ENCODE measurements around the gene CARD9. TPM values are rescaled to one million over a fixed set of nuclear protein-coding genes. Genes with fewer than 3 reads are reported as not detected.

Gene CARD9
- total RNA-seq, 1 experiment from 2014 or later = 1.1 TPM

DNA sequence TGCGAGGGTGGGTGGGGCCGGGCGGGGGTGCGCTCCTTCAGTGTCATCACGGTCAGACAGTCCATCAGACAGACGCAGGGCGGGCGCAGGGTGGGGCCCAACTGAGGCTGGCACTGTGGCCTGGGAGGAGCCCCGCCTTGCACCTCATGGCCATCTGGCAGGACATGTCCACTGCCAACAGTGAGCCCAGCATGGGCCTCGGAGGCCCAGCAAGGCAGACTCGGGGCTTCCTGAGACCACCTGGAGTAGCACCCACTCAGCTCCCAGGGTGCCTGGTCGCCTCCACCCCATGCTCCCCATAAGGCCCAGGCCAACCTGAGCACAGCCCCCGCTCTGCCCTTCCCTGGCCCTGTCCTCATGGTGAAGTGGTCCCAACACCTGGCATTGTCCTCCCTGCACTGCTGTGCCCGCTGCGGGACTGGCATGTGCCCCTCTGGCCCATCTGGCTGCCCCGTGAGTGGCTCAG is 54.7 kb downstream of the CARD9 start:
- TF ChIP-seq, protein P1, sequence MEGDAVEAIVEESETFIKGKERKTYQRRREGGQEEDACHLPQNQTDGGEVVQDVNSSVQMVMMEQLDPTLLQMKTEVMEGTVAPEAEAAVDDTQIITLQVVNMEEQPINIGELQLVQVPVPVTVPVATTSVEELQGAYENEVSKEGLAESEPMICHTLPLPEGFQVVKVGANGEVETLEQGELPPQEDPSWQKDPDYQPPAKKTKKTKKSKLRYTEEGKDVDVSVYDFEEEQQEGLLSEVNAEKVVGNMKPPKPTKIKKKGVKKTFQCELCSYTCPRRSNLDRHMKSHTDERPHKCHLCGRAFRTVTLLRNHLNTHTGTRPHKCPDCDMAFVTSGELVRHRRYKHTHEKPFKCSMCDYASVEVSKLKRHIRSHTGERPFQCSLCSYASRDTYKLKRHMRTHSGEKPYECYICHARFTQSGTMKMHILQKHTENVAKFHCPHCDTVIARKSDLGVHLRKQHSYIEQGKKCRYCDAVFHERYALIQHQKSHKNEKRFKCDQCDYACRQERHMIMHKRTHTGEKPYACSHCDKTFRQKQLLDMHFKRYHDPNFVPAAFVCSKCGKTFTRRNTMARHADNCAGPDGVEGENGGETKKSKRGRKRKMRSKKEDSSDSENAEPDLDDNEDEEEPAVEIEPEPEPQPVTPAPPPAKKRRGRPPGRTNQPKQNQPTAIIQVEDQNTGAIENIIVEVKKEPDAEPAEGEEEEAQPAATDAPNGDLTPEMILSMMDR (conservative IDR thresholded peaks at IDR 0.05; ENCODE audit: low read depth, low read length) = no peak
- TF ChIP-seq EZH2phosphoT487 (IDR thresholded peaks at IDR 0.05; ENCODE audit: borderline replicate concordance, low read length) (no peak), EZH2 (IDR thresholded peaks at IDR 0.05; ENCODE audit: low read length, unreplicated experiment) (no peak)
- H3K4me3 ChIP-seq (ENCODE audit: low read length) = no peak overlapping the region
- H2AFZ ChIP-seq (ENCODE audit: low read length) = no peak overlapping the region
- no peaks in the 10 kb centered on the region for H3K9me2 ChIP-seq (replicated peaks; ENCODE audit: low read length)
- no TSS peak for BruUV-seq (replicated peaks)
- no peak overlapping the region for H3K4me2 ChIP-seq (ENCODE audit: low read length)
- no peak overlapping the region for H3K9ac ChIP-seq (ENCODE audit: low read length)
- no peak overlapping the region for H3K27ac ChIP-seq (ENCODE audit: low read length)
- intact Hi-C loops (cut with micrococcal nuclease) = no loop called here
- no peaks in the 10 kb centered on the region for H3F3A ChIP-seq (ENCODE audit: low read length, unreplicated experiment)
- no peaks in the 10 kb centered on the region for H3K4me1 ChIP-seq (ENCODE audit: insufficient read depth, low read length)
- POLR2A ChIA-PET (ENCODE audit: unreplicated experiment) = no interaction called here
- H3K79me2 ChIP-seq (ENCODE audit: low read length) = no peaks in the 10 kb centered on the region
- CTCF ChIA-PET = no interaction called here
- H3K36me3 ChIP-seq (ENCODE audit: low read depth, low read length) = no peaks in the 10 kb centered on the region
- no peaks in the 10 kb centered on the region for H3K9me3 ChIP-seq (ENCODE audit: low read length)
- no peaks in the 10 kb centered on the region for H3K27me3 ChIP-seq (ENCODE audit: low read length)
- H4K20me1 ChIP-seq (ENCODE audit: low read length) = no peaks in the 10 kb centered on the region
- DNase-seq (no peak), ATAC-seq (no peak)

GRCh38 chr9:136318111-136318775 is 55.2 kb downstream of the CARD9 start:
- Histone ChIP-seq H3K4me1 (ENCODE audit: insufficient read depth, low read length) (no peaks in the 10 kb centered on the region), H3K9me2 (replicated peaks; ENCODE audit: low read length) (no peaks in the 10 kb centered on the region), H3K27me3 (ENCODE audit: low read length) (no peaks in the 10 kb centered on the region), H3K9me3 (ENCODE audit: low read length) (no peaks in the 10 kb centered on the region), H3K9ac (ENCODE audit: low read length) (no peak overlapping the region), H2AFZ (ENCODE audit: low read length) (no peak overlapping the region), H3K4me2 (ENCODE audit: low read length) (no peak overlapping the region), H3K4me3 (ENCODE audit: low read length) (no peak overlapping the region), H3K79me2 (ENCODE audit: low read length) (no peaks in the 10 kb centered on the region), H3K27ac (ENCODE audit: low read length) (no peak overlapping the region), H3K36me3 (ENCODE audit: low read depth, low read length) (no peaks in the 10 kb centered on the region), H4K20me1 (ENCODE audit: low read length) (no peaks in the 10 kb centered on the region), H3F3A (ENCODE audit: low read length, unreplicated experiment) (no peaks in the 10 kb centered on the region)
- BruUV-seq (replicated peaks) = no TSS peak
- ATAC-seq = no peak
- ChIA-PET POLR2A (ENCODE audit: unreplicated experiment) (no interaction called here), CTCF (no interaction called here)
- TF ChIP-seq EZH2 (IDR thresholded peaks at IDR 0.05; ENCODE audit: low read length, unreplicated experiment) = no peak
- TF ChIP-seq EZH2phosphoT487 (IDR thresholded peaks at IDR 0.05; ENCODE audit: borderline replicate concordance, low read length) = no peak
- TF ChIP-seq, protein P1 (conservative IDR thresholded peaks at IDR 0.05; ENCODE audit: low read depth, low read length) = no peak
- intact Hi-C loops (cut with micrococcal nuclease) = no loop called here
- DNase-seq = no peak

- H3K79me2 ChIP-seq (ENCODE audit: low read length) = no peaks in the 10 kb centered on the region
- no peak overlapping the region for H3K27ac ChIP-seq (ENCODE audit: low read length)
- TF ChIP-seq EZH2 (IDR thresholded peaks at IDR 0.05; ENCODE audit: low read length, unreplicated experiment) (no peak), EZH2phosphoT487 (IDR thresholded peaks at IDR 0.05; ENCODE audit: borderline replicate concordance, low read length) (no peak)
- TF ChIP-seq, protein P1 (conservative IDR thresholded peaks at IDR 0.05; ENCODE audit: low read depth, low read length) = no peak
- H3K27me3 ChIP-seq (ENCODE audit: low read length) = no peaks in the 10 kb centered on the region
- H3K9ac ChIP-seq (ENCODE audit: low read length) = no peak overlapping the region
- H4K20me1 ChIP-seq (ENCODE audit: low read length) = no peaks in the 10 kb centered on the region
- no peak for DNase-seq
- ChIA-PET POLR2A (ENCODE audit: unreplicated experiment) (no interaction called here), CTCF (no interaction called here)
- no peaks in the 10 kb centered on the region for H3K4me1 ChIP-seq (ENCODE audit: insufficient read depth, low read length)
- no peak overlapping the region for H2AFZ ChIP-seq (ENCODE audit: low read length)
- H3K9me3 ChIP-seq (ENCODE audit: low read length) = no peaks in the 10 kb centered on the region
- intact Hi-C loops (cut with micrococcal nuclease) = no loop called here
- no peak overlapping the region for H3K4me3 ChIP-seq (ENCODE audit: low read length)
- ATAC-seq = no peak
- H3K9me2 ChIP-seq (replicated peaks; ENCODE audit: low read length) = no peaks in the 10 kb centered on the region
- H3K36me3 ChIP-seq (ENCODE audit: low read depth, low read length) = no peaks in the 10 kb centered on the region
- H3F3A ChIP-seq (ENCODE audit: low read length, unreplicated experiment) = no peaks in the 10 kb centered on the region
- no peak overlapping the region for H3K4me2 ChIP-seq (ENCODE audit: low read length)
- BruUV-seq (replicated peaks) = no TSS peak
Observed at GRCh38 chr9:136317695-136318094, 55.8 kb downstream of the CARD9 start.
